PC-3 (cell line): ENCODE data around the gene LHFPL2. TPM values are rescaled to one million over a fixed set of nuclear protein-coding genes. Genes with fewer than 3 reads are reported as not detected.

Source experiments
- ATAC-seq: fragments of 200-7000 bp; cut with Tn5 transposase; 2 replicates; pipeline ENCODE4 v1.9.1; 2020; ENCODE audit warnings: mild to moderate bottlenecking, moderate library complexity
- BruUV-seq: library from RNA; stranded (reverse); fragments of 400-500 nt; replicated peaks from 2 replicates; lab custom pipeline; 2021; lab: Mats Ljungman, UMichigan
- CTCF ChIA-PET: fragments of 300-600 bp; sonication (Branson Sonifier 250); formaldehyde crosslinking; loops from one replicate; lab custom pipeline; 2022; ENCODE audit warnings: antibody characterized with exemption; lab: Charles Lee
- POLR2A ChIA-PET: fragments of 300-600 bp; sonication (Branson Sonifier 250); formaldehyde crosslinking; loops from one replicate; lab custom pipeline; 2022; ENCODE audit warnings: antibody characterized with exemption; ENCODE audit not compliant: unreplicated experiment; lab: Charles Lee
- DNase-seq: peaks from one replicate; pipeline ENCODE4 v3.0.0-alpha.2; 2015
- H2AFZ ChIP-seq: fragments of 300-600 bp; sonication (generic); 2 replicates; pipeline ENCODE4 v1.6.0; 2016; ENCODE audit warnings: antibody characterized with exemption, low read length
- H3F3A ChIP-seq: fragments of 300-600 bp; sonication (generic); one replicate; pipeline ENCODE4 v1.6.0; 2017; ENCODE audit warnings: antibody characterized with exemption, low read length, control low read depth, mild to moderate bottlenecking; ENCODE audit not compliant: unreplicated experiment
- H3K27ac ChIP-seq: fragments of 300-600 bp; sonication (generic); 2 replicates; pipeline ENCODE4 v1.5.1; 2016; ENCODE audit warnings: mild to moderate bottlenecking, low read length
- H3K27me3 ChIP-seq: fragments of 300-600 bp; sonication (generic); 2 replicates; pipeline ENCODE4 v1.6.1; 2016; ENCODE audit warnings: low read length, mixed read lengths
- H3K36me3 ChIP-seq: fragments of 300-600 bp; sonication (generic); 2 replicates; pipeline ENCODE4 v1.6.1; 2016; ENCODE audit warnings: low read depth, mixed run types, low read length, mixed read lengths
- H3K4me1 ChIP-seq: fragments of 300-600 bp; sonication (generic); 2 replicates; pipeline ENCODE4 v1.5.1; 2016; ENCODE audit warnings: low read length; ENCODE audit not compliant: insufficient read depth
- H3K4me2 ChIP-seq: fragments of 300-600 bp; sonication (generic); 2 replicates; pipeline ENCODE4 v1.6.0; 2016; ENCODE audit warnings: low read length
- H3K4me3 ChIP-seq: fragments of 300-600 bp; sonication (generic); 2 replicates; pipeline ENCODE4 v1.5.1; 2016; ENCODE audit warnings: mild to moderate bottlenecking, low read length, mixed read lengths
- H3K79me2 ChIP-seq: fragments of 300-600 bp; sonication (generic); 2 replicates; pipeline ENCODE4 v1.6.1; 2017; ENCODE audit warnings: low read length, mixed read lengths
- H3K9ac ChIP-seq: fragments of 300-600 bp; sonication (generic); 2 replicates; pipeline ENCODE4 v1.6.0; 2016; ENCODE audit warnings: mild to moderate bottlenecking, low read length
- H3K9me2 ChIP-seq: fragments of 300-600 bp; sonication (generic); replicated peaks from 2 replicates; pipeline ENCODE4 v1.6.1; 2016; ENCODE audit warnings: mixed run types, low read length, mixed read lengths
- H3K9me3 ChIP-seq: fragments of 300-600 bp; sonication (generic); 2 replicates; pipeline ENCODE4 v1.6.1; 2016; ENCODE audit warnings: low read length, mixed read lengths
- H4K20me1 ChIP-seq: fragments of 300-600 bp; sonication (generic); 2 replicates; pipeline ENCODE4 v1.6.1; 2016; ENCODE audit warnings: low read length, mixed read lengths
- CTCF ChIP-seq: fragments of 300-600 bp; sonication (generic); conservative IDR thresholded peaks from 2 replicates; pipeline ENCODE4 v1.5.1; 2017; ENCODE audit warnings: antibody characterized with exemption, low read depth, mild to moderate bottlenecking, low read length
- EZH2 ChIP-seq: fragments of 300-600 bp; sonication (generic); IDR thresholded peaks from one replicate; pipeline ENCODE4 v1.6.1; 2017; ENCODE audit warnings: antibody characterized with exemption, mild to moderate bottlenecking, low read length; ENCODE audit not compliant: unreplicated experiment
- EZH2phosphoT487 ChIP-seq: fragments of 300-600 bp; sonication (generic); IDR thresholded peaks from 2 replicates; pipeline ENCODE4 v1.6.1; 2018; ENCODE audit warnings: mild to moderate bottlenecking, antibody characterized with exemption, low read length, borderline replicate concordance
- intact Hi-C: fragments of 100-400 bp; cut with micrococcal nuclease; formaldehyde crosslinking; loops from 2 replicates; pipeline ENCODE4 v1.9.0; 2023
- total RNA-seq: library from RNA; depleted of rRNA; stranded (reverse); fragments of >200 nt; gene quantifications from 2 replicates; pipeline ENCODE4 v1.2.3, GENCODE V29; 2014

The LHFPL2 gene
- total RNA-seq, 1 experiment from 2014 or later = 21.7 TPM

- Histone ChIP-seq H3K9ac (no peak overlapping the region), H3K27me3 (no peaks in the 10 kb centered on the region), H3K9me3 (no peaks in the 10 kb centered on the region), H3F3A (no peaks in the 10 kb centered on the region), H3K27ac (no peak overlapping the region), H3K79me2 (peaks cover 89% of the 10 kb centered on the region), H3K9me2 (no peaks in the 10 kb centered on the region), H3K4me1 (peaks cover 48% of the 10 kb centered on the region), H3K4me2 (no peak overlapping the region), H4K20me1 (peaks cover 6% of the 10 kb centered on the region; the same call in 1 of the 2 replicates), H3K36me3 (0 out of 2 replicates have a peak, but pooled peaks cover 4% of the 10 kb centered on the region), H2AFZ (no peak overlapping the region), H3K4me3 (no peak overlapping the region)
- ChIA-PET CTCF (no interaction called here), POLR2A (interaction anchor here (0.7 kb wide), 1 partner anchor 148 kb away, joined by 4 read pairs; no protein-coding TSS in a partner anchor)
- DNase-seq (no peak), ATAC-seq (no peak)
- no TSS peak for BruUV-seq
- no peak for TF ChIP-seq EZH2phosphoT487
- TF ChIP-seq EZH2 = no peak
- no peak for TF ChIP-seq CTCF
- intact Hi-C loops = loop anchor here (10.0 kb wide), 1 partner anchor 241 kb away; no protein-coding TSS in a partner anchor
These were observed 4.4 kb downstream of the LHFPL2 start for GRCh38 chr5:78644129-78644528.

GRCh38 chr5:78642701-78643100, 5.9 kb downstream of the LHFPL2 start:
- Histone ChIP-seq H3K36me3 (0 out of 2 replicates have a peak, but pooled peaks cover 5% of the 10 kb centered on the region), H2AFZ (no peak overlapping the region), H4K20me1 (peaks cover 6% of the 10 kb centered on the region; the same call in 1 of the 2 replicates), H3K79me2 (peaks cover 90% of the 10 kb centered on the region), H3K9me3 (no peaks in the 10 kb centered on the region), H3K4me3 (no peak overlapping the region), H3K4me2 (no peak overlapping the region), H3F3A (no peaks in the 10 kb centered on the region), H3K27ac (no peak overlapping the region), H3K4me1 (peaks cover 59% of the 10 kb centered on the region), H3K27me3 (no peaks in the 10 kb centered on the region), H3K9ac (no peak overlapping the region), H3K9me2 (no peaks in the 10 kb centered on the region)
- DNase-seq (no peak), ATAC-seq (no peak)
- no peak for TF ChIP-seq EZH2
- no peak for TF ChIP-seq CTCF
- TF ChIP-seq EZH2phosphoT487 = no peak
- ChIA-PET POLR2A (no interaction called here), CTCF (no interaction called here)
- BruUV-seq = no TSS peak
- intact Hi-C loops = loop anchor here (10.0 kb wide), 1 partner anchor 242 kb away; no protein-coding TSS in a partner anchor
